ENCODE results near the gene STXBP6. TPM values are rescaled to one million over a fixed set of nuclear protein-coding genes. Genes with fewer than 3 reads are reported as not detected.
A peak's percentile ranks its signal among the peaks of the same experiment; 100 is the strongest.
"Not testable (repeated sequence)": the region's sequence is repeated elsewhere in the genome, so short reads cannot be mapped to it uniquely, and the experiment has no call there.

STXBP6 gene
- total RNA-seq, 2 donors from 2014 or later: 13.5 to 20.2 TPM

GRCh38 chr14:24964048-24964447, 85.9 kb downstream of the STXBP6 start:
- no peak overlapping the region for H3K27ac ChIP-seq
- no peaks in the 10 kb centered on the region for H3K27me3 ChIP-seq
- H3K4me3 ChIP-seq: no peak overlapping the region
- no peaks in the 10 kb centered on the region for H3K36me3 ChIP-seq
- peaks cover 0 to 58% of the 10 kb centered on the region in 2 donors for H3K4me1 ChIP-seq
- no peak for DNase-seq (ENCODE audit: low spot score)
- no peaks in the 10 kb centered on the region for H3K9me3 ChIP-seq
- TF ChIP-seq CTCF (IDR thresholded peaks at IDR 0.05): no peak

- H3K27ac ChIP-seq: not testable (repeated sequence)
Measured at GRCh38 chr14:24962118-24962517, 87.8 kb downstream of the STXBP6 start.

GRCh38 chr14:24960816-24961215, 89.1 kb downstream of the STXBP6 start:
- DNase-seq (ENCODE audit: low spot score): no peak
- no peak for TF ChIP-seq CTCF (IDR thresholded peaks at IDR 0.05)
- Histone ChIP-seq H3K27me3 (no peaks in the 10 kb centered on the region), H3K36me3 (no peaks in the 10 kb centered on the region), H3K4me1 (peaks cover 0 to 52% of the 10 kb centered on the region in 2 donors), H3K27ac (peak overlapping the region; percentile 35 to 62), H3K4me3 (no peak overlapping the region), H3K9me3 (no peaks in the 10 kb centered on the region)

More at GRCh38 chr14:24962118-24962517, 87.8 kb downstream of the STXBP6 start:
- H3K9me3 ChIP-seq; H3K4me3 ChIP-seq; H3K27me3 ChIP-seq; DNase-seq (ENCODE audit: low spot score); H3K36me3 ChIP-seq: not testable (repeated sequence)
- H3K4me1 ChIP-seq: peaks cover 0 to 65% of the 10 kb centered on the region in 2 donors

- no peaks in the 10 kb centered on the region for H3K36me3 ChIP-seq
- TF ChIP-seq CTCF (IDR thresholded peaks at IDR 0.05): no peak
- no peak for DNase-seq (ENCODE audit: low spot score)
- no peaks in the 10 kb centered on the region for H3K27me3 ChIP-seq
- H3K27ac ChIP-seq: peak overlapping the region; percentile 35 to 62
- H3K9me3 ChIP-seq: no peaks in the 10 kb centered on the region
- peaks cover 0 to 50% of the 10 kb centered on the region in 2 donors for H3K4me1 ChIP-seq
- no peak overlapping the region for H3K4me3 ChIP-seq
Measured at GRCh38 chr14:24959791-24960331, 90.1 kb downstream of the STXBP6 start.

GRCh38 chr14:24958271-24958670, 91.7 kb downstream of the STXBP6 start:
- Histone ChIP-seq H3K27ac (peak overlapping the region in 1 of 2 donors; percentile 62), H3K4me1 (peaks cover 0 to 58% of the 10 kb centered on the region in 2 donors)
- no peak for TF ChIP-seq CTCF (IDR thresholded peaks at IDR 0.05)

GRCh38 chr14:24957814-24958213, 92.1 kb downstream of the STXBP6 start:
- Histone ChIP-seq H3K27ac (peak overlapping the region in 1 of 2 donors; percentile 62), H3K4me1 (peaks cover 0 to 58% of the 10 kb centered on the region in 2 donors)

More at GRCh38 chr14:24958271-24958670, 91.7 kb downstream of the STXBP6 start:
- H3K36me3 ChIP-seq: no peaks in the 10 kb centered on the region
- H3K4me3 ChIP-seq: no peak overlapping the region
- no peak for DNase-seq (ENCODE audit: low spot score)
- H3K27me3 ChIP-seq: no peaks in the 10 kb centered on the region
- H3K9me3 ChIP-seq: no peaks in the 10 kb centered on the region

More at GRCh38 chr14:24957814-24958213, 92.1 kb downstream of the STXBP6 start:
- H3K27me3 ChIP-seq: no peaks in the 10 kb centered on the region
- no peak for TF ChIP-seq CTCF (IDR thresholded peaks at IDR 0.05)
- no peak for DNase-seq (ENCODE audit: low spot score)
- H3K4me3 ChIP-seq: no peak overlapping the region
- no peaks in the 10 kb centered on the region for H3K9me3 ChIP-seq
- no peaks in the 10 kb centered on the region for H3K36me3 ChIP-seq

Measured in right atrium auricular region (tissue), 2 donors.